Stimulated activated CD4-positive, alpha-beta T cell treated with anti-CD3 and anti-CD28 coated beads, Interleukin-1b, Interleukin-23, amount 100 ng/mL, for 48 hours (primary cell): ENCODE results near the gene WNT16.
"Not testable (repeated sequence)": the region's sequence is repeated elsewhere in the genome, so short reads cannot be mapped to it uniquely, and the experiment has no call there.

Experiments
- DNase-seq: peaks from one replicate; pipeline ENCODE4 v3.0.0-alpha.2; 2020

Gene WNT16, protein sequence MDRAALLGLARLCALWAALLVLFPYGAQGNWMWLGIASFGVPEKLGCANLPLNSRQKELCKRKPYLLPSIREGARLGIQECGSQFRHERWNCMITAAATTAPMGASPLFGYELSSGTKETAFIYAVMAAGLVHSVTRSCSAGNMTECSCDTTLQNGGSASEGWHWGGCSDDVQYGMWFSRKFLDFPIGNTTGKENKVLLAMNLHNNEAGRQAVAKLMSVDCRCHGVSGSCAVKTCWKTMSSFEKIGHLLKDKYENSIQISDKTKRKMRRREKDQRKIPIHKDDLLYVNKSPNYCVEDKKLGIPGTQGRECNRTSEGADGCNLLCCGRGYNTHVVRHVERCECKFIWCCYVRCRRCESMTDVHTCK

DNA sequence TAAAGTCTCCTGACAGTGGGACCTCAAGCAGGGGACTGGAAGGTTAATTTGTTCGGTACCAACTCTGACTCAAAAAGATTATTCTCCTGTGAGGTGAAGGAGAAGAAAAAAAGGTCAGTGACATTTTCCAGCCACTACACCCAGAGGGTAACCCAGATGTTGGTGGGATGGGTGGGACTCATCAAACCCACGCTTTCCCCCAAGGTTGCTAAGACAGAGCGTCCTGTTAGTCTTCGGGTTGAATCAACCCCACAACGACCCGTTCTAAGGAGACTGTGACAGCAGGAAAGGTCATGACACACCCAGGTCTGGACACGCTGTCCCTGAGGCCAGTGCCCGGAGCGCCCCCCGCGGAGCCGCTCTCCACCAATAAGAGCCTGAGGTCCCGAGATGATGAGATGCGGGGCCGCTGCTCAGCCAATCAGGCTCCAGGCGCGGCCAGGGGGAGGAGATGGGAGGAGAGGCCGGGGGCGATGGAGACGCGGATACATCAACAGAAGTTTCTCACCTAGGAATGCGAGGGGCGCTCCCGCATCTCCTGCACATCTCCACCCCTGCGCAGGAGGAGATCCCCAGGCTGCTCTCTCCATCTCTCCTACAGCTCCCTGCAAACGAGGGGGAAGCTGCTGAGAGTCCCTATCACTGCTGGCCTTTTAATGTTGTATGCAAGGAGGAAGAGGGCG, at the start of gene WNT16:
WNT16 (plus strand) TSS at position 493 of the 683 bp plus-strand sequence. CDS start 293 bp downstream, outside the sequence.
- no peak for DNase-seq

DNA sequence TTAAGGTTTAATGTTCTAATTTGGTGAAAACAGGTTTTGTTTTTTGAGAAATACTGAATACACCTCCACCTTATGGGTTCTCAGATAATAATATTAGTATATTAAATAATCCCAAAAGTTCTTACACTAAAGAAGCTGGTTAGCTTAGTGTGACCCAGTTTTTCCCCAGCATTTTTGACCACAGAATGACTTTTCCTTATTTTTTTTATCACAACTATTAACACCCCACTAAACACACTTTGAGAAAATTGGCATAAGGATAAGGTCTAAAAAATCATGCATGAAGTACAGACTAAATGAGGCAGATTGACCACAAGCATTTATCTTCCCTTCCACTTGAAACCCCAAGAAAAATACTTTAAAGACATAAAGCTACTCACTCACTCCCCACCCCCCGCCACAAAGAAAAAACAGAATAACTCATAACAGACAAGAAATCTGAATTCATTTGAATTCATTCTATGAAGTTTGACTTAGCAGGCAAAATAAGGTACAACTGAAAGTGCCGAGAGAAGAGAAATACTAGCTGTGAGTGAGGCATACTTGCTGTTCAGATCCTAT, 49.7 kb upstream of the WNT16 start:
- no peak for DNase-seq

GRCh38 chr7:121279822-121280221, 49.0 kb upstream of the WNT16 start:
- DNase-seq, result no peak

DNA sequence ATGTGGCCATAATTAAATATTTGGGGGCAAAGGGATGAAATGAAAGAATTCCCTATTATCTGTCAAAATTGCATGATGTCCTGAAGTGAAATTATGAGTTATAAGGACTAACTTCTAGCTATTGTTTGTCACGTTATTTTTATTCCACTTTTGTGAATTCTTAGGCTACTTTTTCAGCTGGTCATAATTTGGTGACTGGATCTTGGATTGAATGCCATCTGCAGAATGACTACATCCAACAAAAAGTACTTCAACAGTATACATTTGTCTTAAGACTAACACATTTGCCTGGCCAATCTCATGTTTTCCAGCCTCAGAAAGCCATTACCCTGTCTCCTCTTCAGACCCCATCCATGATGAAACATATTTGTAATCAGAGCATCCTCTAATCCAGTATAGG, 48.1 kb upstream of the WNT16 start:
- no peak for DNase-seq

GRCh38 chr7:121282129-121282528, 46.7 kb upstream of the WNT16 start:
- no peak for DNase-seq

GRCh38 chr7:121285066-121285667, 43.6 kb upstream of the WNT16 start:
- DNase-seq, result no peak

- no peak for DNase-seq
Measured at GRCh38 chr7:121286186-121286585, 42.6 kb upstream of the WNT16 start.

GRCh38 chr7:121286742-121287734, 41.8 kb upstream of the WNT16 start:
- DNase-seq, result no peak

DNA sequence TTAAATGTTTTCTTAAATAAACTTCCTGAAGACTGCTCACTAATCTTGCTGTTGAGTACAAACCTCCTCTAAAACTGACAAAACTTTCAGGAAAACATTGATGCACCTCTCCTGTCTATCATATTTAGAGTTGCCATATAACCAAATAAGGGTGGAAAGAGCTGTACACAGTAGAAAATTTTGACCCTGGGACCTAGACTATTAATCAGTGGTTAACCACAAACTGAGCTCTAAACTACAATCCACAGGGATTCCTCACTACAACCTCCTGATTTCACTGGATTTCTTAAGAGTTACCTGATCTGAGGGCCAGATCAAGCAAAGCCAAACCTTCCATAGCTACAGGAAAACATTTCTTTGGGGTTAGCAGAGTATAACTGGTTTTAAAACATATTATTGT, 39.9 kb upstream of the WNT16 start:
- no peak for DNase-seq

GRCh38 chr7:121289930-121290329, 38.9 kb upstream of the WNT16 start:
- DNase-seq, result not testable (repeated sequence)

DNA sequence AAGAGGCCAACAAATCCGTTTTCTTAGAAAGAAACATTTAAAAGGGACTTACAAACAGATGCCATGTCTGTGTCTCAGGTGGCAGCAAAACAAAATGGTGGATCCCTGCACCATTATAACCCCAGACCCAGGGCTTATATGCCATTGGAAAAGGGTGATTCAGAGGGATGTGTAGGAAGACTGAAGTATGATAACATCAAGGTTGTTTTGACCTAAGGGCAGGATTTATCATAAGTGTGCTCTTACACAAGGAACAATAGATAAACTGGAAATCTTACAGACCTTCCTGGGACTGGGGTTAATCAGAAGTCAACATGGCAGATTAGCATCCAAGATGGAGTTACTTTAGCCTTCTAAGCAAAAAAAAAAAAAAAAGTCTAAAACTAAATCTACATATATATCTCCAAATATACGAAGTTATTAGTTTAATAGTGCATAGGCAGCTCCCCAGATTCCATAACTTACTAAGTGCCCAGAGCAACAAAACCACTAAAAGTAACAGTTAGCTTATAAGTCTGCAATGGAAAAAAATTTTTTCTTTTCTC, 34.3 kb upstream of the WNT16 start:
- no peak for DNase-seq

DNA sequence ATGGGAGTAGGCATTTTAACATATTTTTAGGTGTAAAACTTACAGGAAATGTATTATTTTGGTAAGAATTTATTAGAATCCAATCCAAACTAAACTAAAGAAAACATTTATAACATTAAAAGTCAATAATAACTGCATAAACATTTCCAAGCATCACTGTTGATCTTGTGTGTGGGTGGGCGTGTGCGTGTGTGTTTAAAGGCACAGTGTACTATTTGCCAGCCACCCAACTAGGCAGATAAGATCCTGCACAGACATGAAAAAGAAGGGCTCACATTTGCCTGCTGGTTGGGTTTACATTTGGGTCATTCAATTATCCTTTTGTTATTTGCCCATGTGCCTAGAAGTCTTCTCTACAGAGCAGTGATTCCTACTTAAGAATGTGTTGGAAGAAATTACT, 31.0 kb upstream of the WNT16 start:
- DNase-seq, result no peak

- DNase-seq, result no peak
Measured at GRCh38 chr7:121298831-121299239, 30.0 kb upstream of the WNT16 start.

DNA sequence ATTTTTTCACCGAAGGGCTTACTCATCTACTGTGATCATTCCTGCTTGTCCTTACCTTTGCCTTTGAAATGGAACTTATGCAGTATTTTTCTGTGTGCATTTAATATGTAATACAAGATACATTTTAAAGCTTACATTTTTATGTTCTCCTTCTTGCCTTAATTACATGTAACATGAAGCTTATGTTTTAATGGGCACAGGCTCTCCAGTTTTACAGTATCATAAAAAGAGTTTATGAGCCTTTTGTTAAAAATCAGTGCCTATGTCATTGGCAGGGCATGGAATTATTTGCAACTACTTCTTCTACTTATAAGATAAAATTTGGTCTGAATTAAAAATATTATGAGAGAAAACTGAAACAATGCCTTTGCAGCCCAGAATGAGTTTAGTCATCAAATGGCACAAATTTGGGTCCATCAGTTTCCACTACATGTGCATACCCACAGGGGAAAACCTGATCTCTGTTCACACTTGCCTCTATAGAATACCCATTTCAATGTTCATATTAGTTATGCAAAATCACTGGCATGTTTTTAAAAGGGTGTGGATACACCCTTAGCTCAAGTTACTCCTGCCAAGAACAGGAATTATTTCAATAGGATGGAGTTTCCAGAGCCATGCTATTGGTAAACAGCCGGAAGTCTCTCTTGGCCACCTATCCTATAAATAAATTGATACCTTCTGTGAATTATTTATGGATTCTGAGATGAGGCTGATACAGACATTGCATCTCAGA, 27.9 kb upstream of the WNT16 start:
- no peak for DNase-seq

DNA sequence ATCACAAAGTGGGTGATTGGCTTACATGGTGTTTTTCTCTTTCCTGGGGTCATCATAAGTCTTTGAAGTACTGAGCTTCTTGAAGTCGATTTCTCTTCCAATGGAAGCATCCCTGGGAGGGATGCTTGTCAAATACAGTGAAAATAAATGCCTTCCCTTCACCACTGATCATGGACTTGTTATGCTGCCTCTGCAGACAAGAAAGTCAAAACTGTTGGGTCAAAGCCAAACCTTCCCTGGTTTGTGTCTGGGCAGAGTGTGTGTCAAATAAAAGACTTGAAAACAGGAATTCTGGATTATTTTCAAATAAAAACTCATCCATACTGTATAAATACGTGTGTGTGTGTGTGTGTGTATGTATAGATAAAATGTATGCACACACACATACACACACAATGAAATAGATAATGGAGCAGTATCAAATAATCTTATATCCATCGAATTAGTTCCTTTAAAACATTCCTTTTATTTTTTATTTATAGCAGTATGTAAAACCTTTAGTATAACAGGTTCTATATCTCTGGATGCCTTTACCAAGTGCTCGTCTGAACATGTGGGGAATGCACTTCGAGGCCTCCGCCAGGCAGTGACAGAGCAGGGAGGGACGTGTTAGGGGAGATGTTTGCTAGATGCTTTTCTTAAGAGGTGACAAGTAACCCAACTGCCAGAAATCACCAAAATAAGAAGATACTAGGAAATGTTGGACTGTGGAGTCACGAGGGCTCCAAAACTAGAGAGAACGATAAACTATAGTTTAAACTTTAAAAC, 27.2 kb upstream of the WNT16 start:
- DNase-seq, result no peak

GRCh38 chr7:121302214-121302745, 26.5 kb upstream of the WNT16 start:
- peak; percentile 6 for DNase-seq

DNA sequence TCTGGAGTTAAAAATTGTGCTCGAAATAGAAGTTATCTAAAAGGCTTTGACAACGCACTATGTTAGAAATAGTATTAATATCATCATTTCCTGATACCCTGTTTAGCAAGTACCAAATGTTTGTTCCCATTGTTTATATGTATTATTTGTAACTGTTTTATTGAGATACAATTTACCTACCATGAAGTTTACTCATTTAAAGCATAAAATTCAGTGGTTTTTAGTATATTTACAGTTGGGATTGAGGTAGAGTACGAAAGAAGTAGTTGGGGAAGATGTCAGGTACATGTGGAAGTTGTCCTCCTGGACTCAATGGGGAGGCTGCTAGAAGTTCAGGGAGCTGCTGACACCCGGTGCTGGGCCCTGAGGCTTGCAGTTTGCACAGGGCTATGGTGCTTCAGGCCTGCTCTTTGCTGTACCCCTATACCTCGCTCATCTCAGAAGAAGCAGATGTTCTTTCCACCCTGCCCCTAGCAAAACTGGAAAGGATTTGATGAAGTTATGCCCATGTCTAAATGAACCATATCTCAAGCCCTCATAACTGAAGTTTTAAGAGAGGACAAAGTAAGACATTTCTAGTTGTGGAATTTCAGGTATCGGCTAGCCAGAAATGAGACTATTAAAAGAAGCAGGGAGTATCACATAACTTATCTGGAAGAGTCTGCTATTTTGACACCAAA, 25.2 kb upstream of the WNT16 start:
- no peak for DNase-seq

GRCh38 chr7:121304102-121304658, 24.6 kb upstream of the WNT16 start:
- DNase-seq, result no peak

DNA sequence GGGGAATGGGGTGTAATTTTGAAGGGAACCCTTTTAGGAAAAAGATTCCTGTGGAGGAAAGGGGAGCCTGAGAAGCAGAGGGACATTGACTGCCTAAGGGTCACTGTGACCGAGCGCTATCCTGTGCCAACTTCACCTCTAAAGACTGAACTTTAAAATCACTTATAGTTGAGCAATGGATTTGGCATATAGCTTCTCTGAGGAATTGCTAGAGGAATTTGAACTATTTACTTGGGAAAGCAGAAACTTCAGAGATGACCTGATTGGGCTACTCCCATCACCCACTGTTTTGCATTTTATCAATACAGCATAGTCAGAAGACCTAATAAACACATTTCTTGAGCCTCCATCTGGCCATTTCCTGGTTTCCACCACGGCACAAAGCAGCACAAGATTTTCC, 23.7 kb upstream of the WNT16 start:
- no peak for DNase-seq
